CD4-positive, alpha-beta T cell (primary cell): ENCODE measurements around the gene LAPTM5. TPM values are rescaled to one million over a fixed set of nuclear protein-coding genes. Genes with fewer than 3 reads are reported as not detected.
A peak's percentile ranks its signal among the peaks of the same experiment; 100 is the strongest.

Experiments
- ATAC-seq: fragments of 200-7000 bp; cut with Tn5 transposase; one replicate; pipeline ENCODE4 v1.10.0; 2022; ENCODE audit warnings: mild to moderate bottlenecking; ENCODE audit not compliant: poor library complexity
- CTCF ChIA-PET: fragments of 350-600 bp; sonication (Branson Sonifier 250); formaldehyde crosslinking; loops from one replicate; lab custom pipeline; 2021; ENCODE audit warnings: antibody characterized with exemption, inconsistent platforms; lab: Charles Lee
- POLR2A ChIA-PET: fragments of 350-600 bp; sonication (Branson Sonifier 250); formaldehyde crosslinking; loops from one replicate; lab custom pipeline; 2021; ENCODE audit warnings: antibody characterized with exemption, inconsistent platforms; lab: Charles Lee
- DNase-seq, 14 experiments: peaks; one replicate each; pipeline ENCODE4 v3.0.0-alpha.2; 2013 to 2020; ENCODE audit warnings: mixed read lengths in 2 of 14
- H3K27ac ChIP-seq, 2 donors: one replicate each; pipeline versions ENCODE4 v1.5.1 to v1.7.0; 2013; ENCODE audit warnings: low read length in 2 of 2, low read depth in 1 of 2, mild to moderate bottlenecking in 1 of 2
- H3K27me3 ChIP-seq, 2 experiments: 1 replicate in 1 of 2; 2 replicates in 1 of 2; pipeline versions ENCODE4 v1.6.1 to v1.7.0; 2013; ENCODE audit warnings: low read length in 2 of 2, control low read depth in 1 of 2, mild to moderate bottlenecking in 1 of 2, moderate library complexity in 1 of 2; ENCODE audit not compliant: insufficient read depth in 2 of 2, control insufficient read depth in 1 of 2
- H3K36me3 ChIP-seq: one replicate; pipeline ENCODE4 v1.6.1; 2013; ENCODE audit warnings: low read length, control low read depth; ENCODE audit not compliant: insufficient read depth
- H3K4me1 ChIP-seq: one replicate; pipeline ENCODE4 v1.6.1; 2013; ENCODE audit warnings: low read length, control low read depth; ENCODE audit not compliant: insufficient read depth
- H3K4me3 ChIP-seq: one replicate; pipeline ENCODE4 v1.5.1; 2013; ENCODE audit warnings: mild to moderate bottlenecking, low read length, moderate library complexity
- H3K9me3 ChIP-seq, 2 experiments: 1 replicate in 1 of 2; 2 replicates in 1 of 2; pipeline versions ENCODE4 v1.6.1 to v1.7.0; 2013; ENCODE audit warnings: low read length in 2 of 2, mild to moderate bottlenecking in 2 of 2, control low read depth in 1 of 2, moderate library complexity in 1 of 2; ENCODE audit not compliant: control insufficient read depth in 1 of 2, insufficient read depth in 1 of 2
- H3K27ac Mint-ChIP-seq: one replicate; pipeline ENCODE4 v1.8.0; 2020; ENCODE audit warnings: mixed read lengths
- H3K27me3 Mint-ChIP-seq: one replicate; pipeline ENCODE4 v1.8.0; 2021; ENCODE audit warnings: mixed read lengths
- H3K36me3 Mint-ChIP-seq: one replicate; pipeline ENCODE4 v1.8.0; 2021; ENCODE audit warnings: low read depth, mixed read lengths
- H3K4me1 Mint-ChIP-seq: one replicate; pipeline ENCODE4 v1.8.0; 2021; ENCODE audit warnings: low read depth, mixed read lengths
- H3K4me3 Mint-ChIP-seq: one replicate; pipeline ENCODE4 v1.8.0; 2020; ENCODE audit warnings: mild to moderate bottlenecking, mixed read lengths
- H3K9me3 Mint-ChIP-seq: one replicate; pipeline ENCODE4 v1.8.0; 2020; ENCODE audit warnings: mixed read lengths
- CTCF ChIP-seq: fragments of 200-600 bp; IDR thresholded peaks from one replicate; pipeline ENCODE4 v1.8.0; 2022; ENCODE audit warnings: antibody characterized with exemption, mild to moderate bottlenecking
- intact Hi-C, 2 experiments: fragments of 100-400 bp; cut with DNase I in 1 of 2; cut with micrococcal nuclease in 1 of 2; formaldehyde crosslinking; loops; one replicate each; pipeline versions ENCODE4 v1.15.1 to v1.9.0; 2023 to 2025; cut with DNase I, micrococcal nuclease
- total RNA-seq, 174 experiments: library from RNA in 2 of 174; stranded (reverse) in 2 of 174; gene quantifications; one replicate each; pipeline ENCODE4 v1.2.3 and lab custom pipeline; 2021 to 2026

The LAPTM5 gene
- total RNA-seq, 2 experiments from 2014 or later = 625 to 642 TPM

GRCh38 chr1:30761381-30762151 is 4.0 kb upstream of the LAPTM5 start:
- intact Hi-C loops = no loop called here
- Mint-ChIP-seq H3K4me1 (peaks cover 90% of the 10 kb centered on the region), H3K36me3 (peaks cover 11% of the 10 kb centered on the region), H3K4me3 (peak overlapping the region; percentile 96), H3K9me3 (no peaks in the 10 kb centered on the region), H3K27me3 (no peaks in the 10 kb centered on the region), H3K27ac (peak overlapping the region; percentile 96)
- Histone ChIP-seq H3K36me3 (no peaks in the 10 kb centered on the region), H3K27ac (peak overlapping the region; percentile 59 to 79), H3K27me3 (no peaks in the 10 kb centered on the region), H3K9me3 (no peaks in the 10 kb centered on the region), H3K4me1 (peaks cover 74% of the 10 kb centered on the region), H3K4me3 (no peak overlapping the region)
- ChIA-PET POLR2A (interaction anchor here (1.0 to 13.4 kb wide), 9 partner anchors 15 to 42 kb away, joined by 3 to 457 read pairs (median 5); no protein-coding TSS in a partner anchor), CTCF (interaction anchor here (1.0 to 5.2 kb wide), 5 partner anchors 18 to 42 kb away, joined by 3 to 47 read pairs (median 8); no protein-coding TSS in a partner anchor)
- DNase-seq (peak in 1 of 14 experiments; percentile 47), ATAC-seq (no peak)
- TF ChIP-seq CTCF = no peak

- no peaks in the 10 kb centered on the region for H3K27me3 ChIP-seq
- no peak for TF ChIP-seq CTCF
- H3K27me3 Mint-ChIP-seq = no peaks in the 10 kb centered on the region
- peak overlapping the region; percentile 59 to 79 for H3K27ac ChIP-seq
- intact Hi-C loops = no loop called here
- ATAC-seq (no peak), DNase-seq (peak in 1 of 14 experiments; percentile 52)
- H3K36me3 ChIP-seq = no peaks in the 10 kb centered on the region
- peak overlapping the region; percentile 96 for H3K27ac Mint-ChIP-seq
- ChIA-PET CTCF (interaction anchor here (0.9 to 5.2 kb wide), 6 partner anchors 17 to 41 kb away, joined by 3 to 47 read pairs (median 6); no protein-coding TSS in a partner anchor), POLR2A (interaction anchor here (1.0 to 13.4 kb wide), 10 partner anchors 14 to 41 kb away, joined by 3 to 457 read pairs (median 5); no protein-coding TSS in a partner anchor)
- peaks cover 89% of the 10 kb centered on the region for H3K4me1 Mint-ChIP-seq
- H3K4me1 ChIP-seq = peaks cover 76% of the 10 kb centered on the region
- H3K9me3 ChIP-seq = no peaks in the 10 kb centered on the region
- peak overlapping the region; percentile 96 for H3K4me3 Mint-ChIP-seq
- peak overlapping the region; percentile 31 for H3K4me3 ChIP-seq
- H3K9me3 Mint-ChIP-seq = no peaks in the 10 kb centered on the region
- peaks cover 18% of the 10 kb centered on the region for H3K36me3 Mint-ChIP-seq
Measured at GRCh38 chr1:30760596-30761324, 3.2 kb upstream of the LAPTM5 start.

DNA sequence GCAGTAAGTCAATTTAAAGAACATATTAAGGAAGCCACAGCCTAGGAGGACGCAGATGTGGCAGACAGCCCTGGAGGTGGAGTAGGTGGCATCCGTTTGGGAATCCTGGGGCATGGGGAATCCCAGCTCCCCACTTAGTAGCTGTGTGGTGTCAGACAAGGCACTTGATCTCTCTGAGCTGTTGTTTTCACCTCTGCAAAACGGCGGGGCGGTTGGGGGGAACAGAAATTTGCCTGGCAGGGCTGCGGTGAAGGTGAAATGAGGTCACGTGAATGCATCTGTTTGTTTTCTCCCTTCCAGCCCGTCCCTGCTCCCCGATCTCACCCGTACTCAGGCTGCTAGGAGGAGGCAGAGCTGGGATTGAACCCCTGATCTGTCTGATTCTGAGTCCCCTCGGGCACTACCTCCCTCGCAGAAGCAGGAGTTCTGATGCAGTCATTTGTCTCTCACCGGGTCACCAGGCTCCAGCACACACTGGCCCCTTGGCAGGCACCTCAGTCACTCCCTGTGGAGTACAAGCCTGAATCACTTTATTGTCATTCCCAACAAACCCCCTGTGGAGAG is 2.2 kb upstream of the LAPTM5 start:
- Mint-ChIP-seq H3K27me3 (no peaks in the 10 kb centered on the region), H3K4me1 (peaks cover 88% of the 10 kb centered on the region), H3K9me3 (no peaks in the 10 kb centered on the region), H3K27ac (peak overlapping the region; percentile 96), H3K36me3 (peaks cover 26% of the 10 kb centered on the region), H3K4me3 (peak overlapping the region; percentile 96)
- ChIA-PET CTCF (interaction anchor here (2.5 to 6.8 kb wide), 4 partner anchors 16 to 40 kb away, joined by 8 to 47 read pairs (median 32); no protein-coding TSS in a partner anchor), POLR2A (interaction anchor here (0.6 to 13.4 kb wide), 9 partner anchors 8 to 40 kb away, joined by 3 to 457 read pairs (median 5); no protein-coding TSS in a partner anchor)
- peaks cover 8% of the 10 kb centered on the region for H3K36me3 ChIP-seq
- H3K9me3 ChIP-seq = no peaks in the 10 kb centered on the region
- ATAC-seq = peak; percentile 26
- H3K27ac ChIP-seq = peak overlapping the region; percentile 59 to 79
- peak; percentile 57 to 84 (median 73) for DNase-seq
- peaks cover 81% of the 10 kb centered on the region for H3K4me1 ChIP-seq
- H3K4me3 ChIP-seq = peak overlapping the region; percentile 31
- TF ChIP-seq CTCF = no peak
- intact Hi-C loops = no loop called here
- no peaks in the 10 kb centered on the region for H3K27me3 ChIP-seq
